ENCODE results near the gene EDC4. TPM values are rescaled to one million over a fixed set of nuclear protein-coding genes. Genes with fewer than 3 reads are reported as not detected.

The EDC4 gene
- total and polyA plus RNA-seq, 2 of the 13 experiments (the other 11 are each of a cell fraction or from before 2014, with no cell fraction given) = 51.4 to 59.1 TPM

DNA sequence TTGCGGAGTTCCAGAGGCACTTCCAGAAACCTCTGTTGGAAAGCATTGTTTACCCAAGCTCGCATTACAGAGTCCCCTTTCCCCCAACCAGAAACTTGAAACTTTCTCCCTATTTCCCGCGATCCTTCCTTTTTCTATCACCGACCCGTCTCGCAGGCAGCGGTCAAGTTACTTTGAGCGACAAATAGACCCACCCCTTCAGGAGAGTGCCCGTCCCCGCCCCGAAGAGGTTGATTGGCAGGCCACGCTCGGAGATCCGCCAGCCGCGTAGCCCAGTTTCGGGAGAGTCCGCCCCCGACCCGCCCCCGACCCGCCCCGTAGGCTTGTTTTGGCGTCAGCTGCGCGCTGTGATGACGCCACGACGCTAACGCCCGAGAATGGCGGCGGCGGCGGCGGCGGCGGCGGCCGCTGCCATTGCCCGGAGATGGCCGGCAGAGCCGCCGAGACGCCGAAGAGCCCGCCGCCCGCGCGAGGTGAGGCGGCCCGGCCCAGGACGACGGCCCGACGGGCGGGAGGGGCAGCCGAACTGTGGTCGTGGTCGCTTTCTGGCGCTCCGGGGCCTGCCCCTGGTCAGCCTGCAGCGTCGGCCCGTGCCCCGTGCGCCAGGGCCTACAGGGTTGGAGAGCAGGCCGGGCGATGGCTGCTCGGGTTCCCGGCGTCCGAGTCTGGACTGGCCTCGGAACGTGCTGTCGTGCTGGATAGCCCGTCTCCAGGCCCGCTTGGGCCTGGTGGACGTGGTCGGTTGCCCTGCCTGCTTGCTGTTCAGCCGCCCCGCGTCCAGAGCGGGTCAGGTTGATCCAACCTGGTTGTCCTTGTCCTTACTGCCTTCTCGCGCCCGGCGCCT, 20.3 kb downstream of the EDC4 start, which contains the start of gene PSKH1 (continued):
- TF ChIP-seq, protein P1, sequence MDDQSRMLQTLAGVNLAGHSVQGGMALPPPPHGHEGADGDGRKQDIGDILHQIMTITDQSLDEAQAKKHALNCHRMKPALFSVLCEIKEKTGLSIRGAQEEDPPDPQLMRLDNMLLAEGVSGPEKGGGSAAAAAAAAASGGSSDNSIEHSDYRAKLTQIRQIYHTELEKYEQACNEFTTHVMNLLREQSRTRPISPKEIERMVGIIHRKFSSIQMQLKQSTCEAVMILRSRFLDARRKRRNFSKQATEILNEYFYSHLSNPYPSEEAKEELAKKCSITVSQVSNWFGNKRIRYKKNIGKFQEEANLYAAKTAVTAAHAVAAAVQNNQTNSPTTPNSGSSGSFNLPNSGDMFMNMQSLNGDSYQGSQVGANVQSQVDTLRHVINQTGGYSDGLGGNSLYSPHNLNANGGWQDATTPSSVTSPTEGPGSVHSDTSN (CRISPR knock-in tag; IDR thresholded peaks at IDR 0.05; ENCODE audit: borderline replicate concordance) = no peak; the same call in 1 of the 2 replicates
- TF ChIP-seq SRSF1 (optimal IDR thresholded peaks at IDR 0.05; ENCODE audit: low read depth, low read length) (no peak), FLYWCH1 (CRISPR knock-in tag; IDR thresholded peaks at IDR 0.05) (peak; percentile 83), RBM22 (optimal IDR thresholded peaks at IDR 0.05; ENCODE audit: low read length) (no peak), ZNF841 (CRISPR knock-in tag; IDR thresholded peaks at IDR 0.05; ENCODE audit: borderline replicate concordance) (no peak), ZFP82 (CRISPR knock-in tag; IDR thresholded peaks at IDR 0.05; ENCODE audit: borderline replicate concordance) (peak; percentile 60; the same call in 1 of the 2 replicates), ZNF619 (CRISPR knock-in tag; IDR thresholded peaks at IDR 0.05) (peak; percentile 60; the same call in 1 of the 2 replicates), EEA1 (CRISPR knock-in tag; IDR thresholded peaks at IDR 0.05; ENCODE audit: borderline replicate concordance) (peak; percentile 84; the same call in 1 of the 2 replicates), NFYC (CRISPR knock-in tag; IDR thresholded peaks at IDR 0.05) (peak; percentile 78), ZNF670 (CRISPR knock-in tag; IDR thresholded peaks at IDR 0.05; ENCODE audit: borderline replicate concordance) (peak; percentile 63; the same call in 1 of the 2 replicates), ZBTB7B (CRISPR knock-in tag; IDR thresholded peaks at IDR 0.05) (no peak), ZNF235 (CRISPR knock-in tag; IDR thresholded peaks at IDR 0.05; ENCODE audit: borderline replicate concordance) (peak; percentile 93; the same call in 1 of the 2 replicates), NFYB (CRISPR knock-in tag; IDR thresholded peaks at IDR 0.05) (peak; percentile 83), PHF20 (CRISPR knock-in tag; IDR thresholded peaks at IDR 0.05) (peak; percentile 81), MIER3 (CRISPR knock-in tag; IDR thresholded peaks at IDR 0.05; ENCODE audit: borderline replicate concordance) (no peak), SRY (CRISPR knock-in tag; IDR thresholded peaks at IDR 0.05) (peak; percentile 78; the same call in 1 of the 2 replicates), AKAP8 (CRISPR knock-in tag; IDR thresholded peaks at IDR 0.05) (no peak)
- TF ChIP-seq, protein P2, sequence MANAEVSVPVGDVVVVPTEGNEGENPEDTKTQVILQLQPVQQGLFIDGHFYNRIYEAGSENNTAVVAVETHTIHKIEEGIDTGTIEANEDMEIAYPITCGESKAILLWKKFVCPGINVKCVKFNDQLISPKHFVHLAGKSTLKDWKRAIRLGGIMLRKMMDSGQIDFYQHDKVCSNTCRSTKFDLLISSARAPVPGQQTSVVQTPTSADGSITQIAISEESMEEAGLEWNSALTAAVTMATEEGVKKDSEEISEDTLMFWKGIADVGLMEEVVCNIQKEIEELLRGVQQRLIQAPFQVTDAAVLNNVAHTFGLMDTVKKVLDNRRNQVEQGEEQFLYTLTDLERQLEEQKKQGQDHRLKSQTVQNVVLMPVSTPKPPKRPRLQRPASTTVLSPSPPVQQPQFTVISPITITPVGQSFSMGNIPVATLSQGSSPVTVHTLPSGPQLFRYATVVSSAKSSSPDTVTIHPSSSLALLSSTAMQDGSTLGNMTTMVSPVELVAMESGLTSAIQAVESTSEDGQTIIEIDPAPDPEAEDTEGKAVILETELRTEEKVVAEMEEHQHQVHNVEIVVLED (CRISPR knock-in tag; IDR thresholded peaks at IDR 0.05; ENCODE audit: borderline replicate concordance) = peak; percentile 95
- TF ChIP-seq, protein P3, sequence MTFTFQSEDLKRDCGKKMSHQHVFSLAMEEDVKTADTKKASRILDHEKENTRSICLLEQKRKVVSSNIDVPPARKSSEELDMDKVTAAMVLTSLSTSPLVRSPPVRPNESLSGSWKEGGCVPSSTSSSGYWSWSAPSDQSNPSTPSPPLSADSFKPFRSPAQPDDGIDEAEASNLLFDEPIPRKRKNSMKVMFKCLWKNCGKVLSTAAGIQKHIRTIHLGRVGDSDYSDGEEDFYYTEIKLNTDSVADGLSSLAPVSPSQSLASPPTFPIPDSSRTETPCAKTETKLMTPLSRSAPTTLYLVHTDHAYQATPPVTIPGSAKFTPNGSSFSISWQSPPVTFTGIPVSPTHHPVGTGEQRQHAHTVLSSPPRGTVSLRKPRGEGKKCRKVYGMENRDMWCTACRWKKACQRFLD (CRISPR knock-in tag; IDR thresholded peaks at IDR 0.05; ENCODE audit: borderline replicate concordance) = 0 out of 2 replicates have a peak, but pooled peaks have one; percentile 73
- TF ChIP-seq, protein P4, sequence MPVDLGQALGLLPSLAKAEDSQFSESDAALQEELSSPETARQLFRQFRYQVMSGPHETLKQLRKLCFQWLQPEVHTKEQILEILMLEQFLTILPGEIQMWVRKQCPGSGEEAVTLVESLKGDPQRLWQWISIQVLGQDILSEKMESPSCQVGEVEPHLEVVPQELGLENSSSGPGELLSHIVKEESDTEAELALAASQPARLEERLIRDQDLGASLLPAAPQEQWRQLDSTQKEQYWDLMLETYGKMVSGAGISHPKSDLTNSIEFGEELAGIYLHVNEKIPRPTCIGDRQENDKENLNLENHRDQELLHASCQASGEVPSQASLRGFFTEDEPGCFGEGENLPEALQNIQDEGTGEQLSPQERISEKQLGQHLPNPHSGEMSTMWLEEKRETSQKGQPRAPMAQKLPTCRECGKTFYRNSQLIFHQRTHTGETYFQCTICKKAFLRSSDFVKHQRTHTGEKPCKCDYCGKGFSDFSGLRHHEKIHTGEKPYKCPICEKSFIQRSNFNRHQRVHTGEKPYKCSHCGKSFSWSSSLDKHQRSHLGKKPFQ (CRISPR knock-in tag; IDR thresholded peaks at IDR 0.05; ENCODE audit: insufficient replicate concordance) = peak; percentile 0
- TF ChIP-seq, protein P5, sequence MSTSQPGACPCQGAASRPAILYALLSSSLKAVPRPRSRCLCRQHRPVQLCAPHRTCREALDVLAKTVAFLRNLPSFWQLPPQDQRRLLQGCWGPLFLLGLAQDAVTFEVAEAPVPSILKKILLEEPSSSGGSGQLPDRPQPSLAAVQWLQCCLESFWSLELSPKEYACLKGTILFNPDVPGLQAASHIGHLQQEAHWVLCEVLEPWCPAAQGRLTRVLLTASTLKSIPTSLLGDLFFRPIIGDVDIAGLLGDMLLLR (CRISPR knock-in tag; IDR thresholded peaks at IDR 0.05) = peak; percentile 90; the same call in 1 of the 2 replicates
- TF ChIP-seq, protein P6, sequence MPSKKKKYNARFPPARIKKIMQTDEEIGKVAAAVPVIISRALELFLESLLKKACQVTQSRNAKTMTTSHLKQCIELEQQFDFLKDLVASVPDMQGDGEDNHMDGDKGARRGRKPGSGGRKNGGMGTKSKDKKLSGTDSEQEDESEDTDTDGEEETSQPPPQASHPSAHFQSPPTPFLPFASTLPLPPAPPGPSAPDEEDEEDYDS (CRISPR knock-in tag; IDR thresholded peaks at IDR 0.05) = peak; percentile 89
